ENCODE results near the gene MINDY2. TPM values are rescaled to one million over a fixed set of nuclear protein-coding genes. Genes with fewer than 3 reads are reported as not detected.
A peak's percentile ranks its signal among the peaks of the same experiment; 100 is the strongest.
"Not testable (repeated sequence)": the region's sequence is repeated elsewhere in the genome, so short reads cannot be mapped to it uniquely, and the experiment has no call there.

MINDY2 gene
- total and polyA plus RNA-seq, 7 donors = 3.3 to 11.3 (median 6.0) TPM

DNA sequence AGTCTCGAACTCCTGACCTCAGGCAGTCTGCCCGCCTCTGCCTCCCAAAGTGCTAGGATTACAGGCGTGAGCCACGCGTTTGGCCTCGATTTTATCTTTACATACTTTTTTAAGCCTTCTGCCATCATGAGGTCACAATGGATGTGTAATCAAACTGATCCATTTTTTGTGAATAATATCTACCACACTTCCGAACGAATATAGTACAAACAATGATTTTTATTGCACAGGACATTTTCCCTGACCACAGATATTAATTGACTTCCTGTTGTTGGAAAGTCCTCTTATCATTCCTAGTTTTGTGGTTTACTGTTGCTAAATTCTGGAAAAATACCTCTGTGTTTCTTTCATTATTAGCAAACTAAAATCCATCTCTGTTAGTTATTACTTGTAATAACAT, 68.9 kb downstream of the MINDY2 start:
- ATAC-seq (no peak), DNase-seq (no peak)
- Histone ChIP-seq H3K4me3 (no peak overlapping the region), H3K36me3 (ENCODE audit: insufficient read depth in 1 of 2, low read depth in 1 of 2) (peaks cover 0 to 12% of the 10 kb centered on the region in 2 donors), H3K4me1 (no peaks in the 10 kb centered on the region), H3K9me3 (no peaks in the 10 kb centered on the region), H3K27ac (no peak overlapping the region), H3K27me3 (ENCODE audit: insufficient read depth in 3 of 3, low read length in 2 of 3) (no peaks in the 10 kb centered on the region)
- WGBS, 3 donors = 91 to 93% (median 93%) methylated on average over 8 of the region's 8 CpGs
- intact Hi-C loops (cut with DNase I) = no loop called here
- TF ChIP-seq, protein P1, sequence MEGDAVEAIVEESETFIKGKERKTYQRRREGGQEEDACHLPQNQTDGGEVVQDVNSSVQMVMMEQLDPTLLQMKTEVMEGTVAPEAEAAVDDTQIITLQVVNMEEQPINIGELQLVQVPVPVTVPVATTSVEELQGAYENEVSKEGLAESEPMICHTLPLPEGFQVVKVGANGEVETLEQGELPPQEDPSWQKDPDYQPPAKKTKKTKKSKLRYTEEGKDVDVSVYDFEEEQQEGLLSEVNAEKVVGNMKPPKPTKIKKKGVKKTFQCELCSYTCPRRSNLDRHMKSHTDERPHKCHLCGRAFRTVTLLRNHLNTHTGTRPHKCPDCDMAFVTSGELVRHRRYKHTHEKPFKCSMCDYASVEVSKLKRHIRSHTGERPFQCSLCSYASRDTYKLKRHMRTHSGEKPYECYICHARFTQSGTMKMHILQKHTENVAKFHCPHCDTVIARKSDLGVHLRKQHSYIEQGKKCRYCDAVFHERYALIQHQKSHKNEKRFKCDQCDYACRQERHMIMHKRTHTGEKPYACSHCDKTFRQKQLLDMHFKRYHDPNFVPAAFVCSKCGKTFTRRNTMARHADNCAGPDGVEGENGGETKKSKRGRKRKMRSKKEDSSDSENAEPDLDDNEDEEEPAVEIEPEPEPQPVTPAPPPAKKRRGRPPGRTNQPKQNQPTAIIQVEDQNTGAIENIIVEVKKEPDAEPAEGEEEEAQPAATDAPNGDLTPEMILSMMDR (IDR thresholded peaks at IDR 0.05) = no peak

DNA sequence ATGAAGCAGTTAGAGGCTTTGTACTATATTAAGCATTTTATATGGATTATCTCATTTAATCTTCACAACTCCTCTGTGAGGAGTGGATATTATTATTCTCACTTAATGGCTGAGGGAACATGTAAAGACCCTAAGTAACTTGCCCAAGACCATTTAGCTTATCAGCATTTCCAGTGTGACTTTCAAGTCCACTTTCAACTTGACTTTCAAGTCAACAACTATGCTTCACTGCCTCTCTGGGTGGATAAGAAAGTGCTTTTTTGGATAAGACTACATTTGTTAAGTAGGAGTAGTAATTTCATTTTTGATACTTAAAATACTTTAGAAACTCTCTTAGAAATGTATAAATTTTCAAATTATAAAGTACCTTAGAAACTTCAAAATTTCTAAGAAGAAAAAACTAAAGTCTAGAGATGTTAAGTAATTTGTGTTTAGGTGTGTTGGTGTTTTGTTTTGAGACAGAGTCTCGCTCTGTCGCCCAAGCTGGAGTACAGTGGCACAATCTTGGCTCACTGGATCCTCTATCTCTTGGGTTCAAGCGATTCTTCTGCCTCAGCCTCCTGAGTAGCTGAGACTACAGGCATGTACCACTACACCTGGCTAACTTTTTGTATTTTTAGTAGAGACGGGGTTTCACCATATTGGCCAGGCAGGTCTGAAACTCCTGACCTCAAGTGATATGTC, 71.8 kb downstream of the MINDY2 start:
- H3K27me3 ChIP-seq (ENCODE audit: insufficient read depth in 3 of 3, low read length in 2 of 3) = no peaks in the 10 kb centered on the region
- ATAC-seq = no peak
- TF ChIP-seq, protein P1 (IDR thresholded peaks at IDR 0.05) = no peak
- peaks cover 0 to 24% of the 10 kb centered on the region in 2 donors for H3K36me3 ChIP-seq (ENCODE audit: insufficient read depth in 1 of 2, low read depth in 1 of 2)
- no peak overlapping the region for H3K27ac ChIP-seq
- H3K9me3 ChIP-seq = no peaks in the 10 kb centered on the region
- 97 to 100% (median 98%) methylated on average over 4 of the region's 4 CpGs for WGBS, 3 donors
- no peak overlapping the region for H3K4me3 ChIP-seq
- no peaks in the 10 kb centered on the region for H3K4me1 ChIP-seq
- intact Hi-C loops (cut with DNase I) = no loop called here
- no peak for DNase-seq

DNA sequence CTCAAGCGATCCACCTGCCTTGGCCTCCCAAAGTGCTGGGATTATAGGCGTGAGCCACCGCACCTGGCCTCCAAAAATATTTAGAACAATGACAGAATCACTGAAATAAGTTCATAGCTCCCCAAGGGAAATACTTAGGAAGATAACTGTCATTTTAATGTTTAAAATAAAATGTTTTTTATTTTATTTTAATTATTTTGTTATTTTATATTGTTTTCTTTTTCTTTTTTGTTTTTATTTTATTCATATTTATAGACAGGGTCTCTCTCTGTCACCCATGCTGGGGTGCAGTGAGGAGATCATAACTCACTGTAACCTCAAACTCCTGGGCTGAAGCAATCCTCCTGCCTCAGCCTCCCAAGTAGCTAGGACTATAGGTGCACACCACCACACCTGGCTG, 80.1 kb downstream of the MINDY2 start:
- H3K9me3 ChIP-seq; H3K27ac ChIP-seq; H3K4me3 ChIP-seq; ATAC-seq; H3K27me3 ChIP-seq (ENCODE audit: insufficient read depth in 3 of 3, low read length in 2 of 3); intact Hi-C loops (cut with DNase I); H3K4me1 ChIP-seq; DNase-seq: not testable (repeated sequence)
- H3K36me3 ChIP-seq (ENCODE audit: insufficient read depth in 1 of 2, low read depth in 1 of 2) = peaks cover 0 to 76% of the 10 kb centered on the region in 2 donors
- 87 to 99% (median 93%) methylated on average over 3 of the region's 3 CpGs for WGBS, 3 donors

DNA sequence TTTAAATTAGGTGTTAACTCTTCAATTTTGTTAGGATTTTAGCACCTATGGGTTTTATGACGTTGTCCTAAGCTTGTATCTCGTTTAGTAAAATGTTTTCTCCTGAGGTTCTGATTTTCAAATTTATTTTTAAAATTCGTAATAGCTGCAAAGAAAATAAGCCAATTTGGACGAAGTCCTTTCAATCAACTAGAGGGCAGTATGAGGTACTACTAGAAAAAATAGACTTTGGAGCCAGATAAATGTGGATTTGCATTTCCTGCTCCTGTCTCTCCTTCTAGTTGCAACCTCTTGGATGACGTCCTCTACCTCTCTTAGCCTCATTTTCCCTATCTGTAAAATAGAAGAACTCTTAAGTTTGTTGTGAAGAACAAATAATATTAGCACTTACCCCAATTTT, 81.2 kb downstream of the MINDY2 start:
- Histone ChIP-seq H3K4me3 (no peak overlapping the region), H3K27ac (no peak overlapping the region), H3K9me3 (no peaks in the 10 kb centered on the region), H3K36me3 (ENCODE audit: insufficient read depth in 1 of 2, low read depth in 1 of 2) (peaks cover 0 to 72% of the 10 kb centered on the region in 2 donors), H3K27me3 (ENCODE audit: insufficient read depth in 3 of 3, low read length in 2 of 3) (no peaks in the 10 kb centered on the region), H3K4me1 (no peaks in the 10 kb centered on the region)
- intact Hi-C loops (cut with DNase I) = no loop called here
- ATAC-seq (no peak), DNase-seq (no peak)
- 81 to 92% (median 84%) methylated on average over 5 of the region's 5 CpGs for WGBS, 3 donors
- TF ChIP-seq, protein P1 (IDR thresholded peaks at IDR 0.05) = peak; percentile 6

DNA sequence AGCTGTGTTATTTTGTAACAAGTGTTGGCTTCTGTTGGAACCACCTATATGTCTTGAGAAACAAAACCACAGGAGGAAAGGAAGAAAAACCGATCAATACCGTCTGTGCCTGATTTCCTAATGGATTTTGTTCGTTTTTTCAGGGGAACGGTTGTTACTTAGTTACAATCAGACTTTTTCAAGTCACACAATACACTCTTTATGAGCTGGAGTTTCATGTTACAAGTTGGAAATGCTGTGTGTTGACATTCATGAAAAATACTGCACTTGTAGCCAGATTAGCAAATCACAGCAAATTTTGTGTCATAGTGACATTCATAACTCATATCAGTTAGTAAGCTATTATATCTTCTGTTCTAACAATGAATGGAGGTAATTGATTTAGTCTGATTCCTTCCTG, 83.5 kb downstream of the MINDY2 start:
- DNase-seq (no peak), ATAC-seq (no peak)
- Histone ChIP-seq H3K36me3 (ENCODE audit: insufficient read depth in 1 of 2, low read depth in 1 of 2) (peaks cover 0 to 49% of the 10 kb centered on the region in 2 donors), H3K4me3 (no peak overlapping the region), H3K27me3 (ENCODE audit: insufficient read depth in 3 of 3, low read length in 2 of 3) (no peaks in the 10 kb centered on the region), H3K27ac (no peak overlapping the region), H3K9me3 (no peaks in the 10 kb centered on the region), H3K4me1 (no peaks in the 10 kb centered on the region)
- 60 to 75% (median 69%) methylated on average over 4 of the region's 4 CpGs for WGBS, 3 donors
- intact Hi-C loops (cut with DNase I) = no loop called here
- TF ChIP-seq, protein P1 (IDR thresholded peaks at IDR 0.05) = no peak
